Measurements from ENCODE around the gene ESRRA.
A peak's percentile ranks its signal among the peaks of the same experiment; 100 is the strongest.

Gene ESRRA

DNA sequence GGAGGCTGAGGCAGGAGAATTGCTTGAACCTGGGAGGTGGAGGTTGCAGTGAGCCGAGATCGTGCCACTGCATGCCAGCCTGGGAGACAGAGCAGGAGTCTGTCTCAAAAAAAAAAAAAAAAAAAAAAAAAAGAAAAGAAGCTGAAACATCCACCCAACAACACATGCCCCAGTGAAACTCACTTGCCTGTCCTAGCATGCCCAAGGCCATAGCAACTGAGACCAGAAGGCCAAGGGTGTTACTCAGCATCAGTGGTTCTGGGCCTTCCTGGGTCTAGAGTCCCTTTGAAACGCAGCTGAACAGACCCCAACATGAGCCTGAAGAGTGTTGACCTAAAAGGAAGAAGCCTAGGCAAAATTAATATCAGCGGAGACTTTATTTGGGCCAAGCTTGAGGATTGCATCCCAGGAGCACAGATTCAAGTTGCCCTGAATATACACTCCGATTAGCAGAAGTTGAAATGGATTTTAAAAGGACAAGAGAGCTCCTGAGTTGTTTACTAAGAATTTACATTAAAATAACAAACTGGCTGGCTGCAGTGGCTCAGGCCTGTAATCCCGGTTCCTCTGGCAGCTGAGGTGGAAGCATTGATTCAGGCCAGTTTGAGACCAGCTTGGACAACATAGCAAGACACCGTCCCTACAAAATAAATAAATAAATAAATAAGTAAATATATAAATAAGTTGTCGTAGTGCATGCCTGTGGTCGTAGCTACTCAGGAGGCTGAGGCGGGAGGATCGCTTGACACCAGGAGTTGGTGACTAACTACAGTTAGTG lies 19.6 kb downstream of the ESRRA start:
- Histone ChIP-seq H3K4me1 (ENCODE audit: control insufficient read depth in 1 of 2, insufficient read depth in 1 of 2, low read depth in 1 of 2, low read length in 1 of 2) (peaks cover under 1 to 2% of the 10 kb centered on the region in 2 experiments), H3K36me3 (peaks cover 33% of the 10 kb centered on the region), H3K27ac (no peak overlapping the region), H3K9me3 (no peaks in the 10 kb centered on the region), H3K27me3 (no peaks in the 10 kb centered on the region), H3K4me3 (ENCODE audit: low read depth in 1 of 2, low read length in 1 of 2) (no peak overlapping the region)
- TF ChIP-seq, protein P1, sequence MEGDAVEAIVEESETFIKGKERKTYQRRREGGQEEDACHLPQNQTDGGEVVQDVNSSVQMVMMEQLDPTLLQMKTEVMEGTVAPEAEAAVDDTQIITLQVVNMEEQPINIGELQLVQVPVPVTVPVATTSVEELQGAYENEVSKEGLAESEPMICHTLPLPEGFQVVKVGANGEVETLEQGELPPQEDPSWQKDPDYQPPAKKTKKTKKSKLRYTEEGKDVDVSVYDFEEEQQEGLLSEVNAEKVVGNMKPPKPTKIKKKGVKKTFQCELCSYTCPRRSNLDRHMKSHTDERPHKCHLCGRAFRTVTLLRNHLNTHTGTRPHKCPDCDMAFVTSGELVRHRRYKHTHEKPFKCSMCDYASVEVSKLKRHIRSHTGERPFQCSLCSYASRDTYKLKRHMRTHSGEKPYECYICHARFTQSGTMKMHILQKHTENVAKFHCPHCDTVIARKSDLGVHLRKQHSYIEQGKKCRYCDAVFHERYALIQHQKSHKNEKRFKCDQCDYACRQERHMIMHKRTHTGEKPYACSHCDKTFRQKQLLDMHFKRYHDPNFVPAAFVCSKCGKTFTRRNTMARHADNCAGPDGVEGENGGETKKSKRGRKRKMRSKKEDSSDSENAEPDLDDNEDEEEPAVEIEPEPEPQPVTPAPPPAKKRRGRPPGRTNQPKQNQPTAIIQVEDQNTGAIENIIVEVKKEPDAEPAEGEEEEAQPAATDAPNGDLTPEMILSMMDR (IDR thresholded peaks at IDR 0.05), result no peak

DNA sequence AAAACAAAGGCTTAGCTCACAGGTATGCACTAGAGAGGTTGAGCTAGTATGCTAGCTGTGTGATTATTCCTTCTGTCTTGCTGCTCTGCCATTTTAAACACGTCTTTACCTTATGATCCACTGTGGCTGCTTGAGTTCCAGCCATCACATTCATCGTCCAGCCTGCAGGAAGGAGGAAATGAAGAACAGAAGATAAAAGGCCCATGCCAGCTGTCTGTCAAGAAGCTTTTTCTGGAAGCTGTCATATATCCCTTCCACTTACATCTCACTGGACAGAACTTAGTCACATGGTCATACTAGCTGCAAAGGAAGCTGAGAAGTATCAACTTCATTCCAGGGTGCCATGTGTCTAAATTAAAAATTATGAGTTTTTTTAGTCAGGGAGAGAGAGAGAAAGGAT lies 22.1 kb downstream of the ESRRA start:
- H3K9me3 ChIP-seq, result no peaks in the 10 kb centered on the region

DNA sequence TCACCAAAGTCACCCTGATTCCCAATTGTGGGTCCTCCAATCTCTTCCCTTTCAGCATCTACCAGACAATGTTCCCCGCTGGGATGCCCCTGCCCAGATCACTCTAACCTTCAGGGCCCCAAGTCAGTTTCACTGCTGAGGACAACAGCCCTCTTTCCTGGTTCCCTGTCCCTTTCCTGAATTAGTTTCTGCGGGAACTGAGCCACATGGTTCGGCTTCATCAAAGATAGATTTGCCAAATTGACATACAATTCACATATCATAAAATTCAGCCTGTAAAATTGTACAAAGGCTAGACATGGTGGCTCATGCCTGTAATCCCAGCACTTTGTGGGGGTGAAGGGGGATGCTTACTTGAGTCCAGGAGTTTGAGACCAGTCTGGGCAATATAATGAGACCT lies 22.7 kb downstream of the ESRRA start:
- Histone ChIP-seq H3K9me3 (no peaks in the 10 kb centered on the region), H3K27me3 (no peaks in the 10 kb centered on the region), H3K4me3 (ENCODE audit: low read depth in 1 of 2, low read length in 1 of 2) (no peak overlapping the region), H3K4me1 (ENCODE audit: control insufficient read depth in 1 of 2, insufficient read depth in 1 of 2, low read depth in 1 of 2, low read length in 1 of 2) (peaks cover 22% of the 10 kb centered on the region in 2 experiments), H3K27ac (no peak overlapping the region), H3K36me3 (peaks cover 7% of the 10 kb centered on the region)
- TF ChIP-seq, protein P1 (IDR thresholded peaks at IDR 0.05), result no peak

More for the DNA sequence above, 22.1 kb downstream of the ESRRA start:
- TF ChIP-seq, protein P1 (IDR thresholded peaks at IDR 0.05), result no peak
- Histone ChIP-seq H3K4me1 (ENCODE audit: control insufficient read depth in 1 of 2, insufficient read depth in 1 of 2, low read depth in 1 of 2, low read length in 1 of 2) (peaks cover 16% of the 10 kb centered on the region in 2 experiments), H3K27me3 (no peaks in the 10 kb centered on the region), H3K36me3 (peaks cover 13% of the 10 kb centered on the region), H3K27ac (no peak overlapping the region), H3K4me3 (ENCODE audit: low read depth in 1 of 2, low read length in 1 of 2) (no peak overlapping the region)

DNA sequence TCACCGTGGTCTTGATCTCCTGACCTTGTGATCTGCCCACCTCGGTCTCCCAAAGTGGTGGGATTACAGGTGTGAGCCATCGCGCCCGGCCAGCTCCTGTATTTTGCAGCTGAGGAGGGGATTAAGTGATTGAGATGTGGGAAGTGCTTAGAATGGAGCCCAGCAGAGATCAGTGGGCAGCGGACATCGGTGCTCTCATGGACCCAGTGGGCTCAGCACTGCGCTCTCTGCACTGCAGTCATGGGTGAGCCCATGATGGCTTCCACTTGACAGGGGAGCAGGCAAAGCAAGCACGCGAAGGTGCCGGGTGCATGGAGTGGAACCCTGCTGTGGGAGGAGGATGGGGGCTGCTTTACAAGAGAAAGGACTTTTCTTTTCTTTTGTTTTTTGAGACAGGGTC lies 25.6 kb downstream of the ESRRA start:
- TF ChIP-seq, protein P1 (IDR thresholded peaks at IDR 0.05), result no peak
- Histone ChIP-seq H3K4me3 (ENCODE audit: low read depth in 1 of 2, low read length in 1 of 2) (peak overlapping the region in 1 of 2 experiments; percentile 61), H3K4me1 (ENCODE audit: control insufficient read depth in 1 of 2, insufficient read depth in 1 of 2, low read depth in 1 of 2, low read length in 1 of 2) (peaks cover 44 to 47% of the 10 kb centered on the region in 2 experiments), H3K36me3 (no peaks in the 10 kb centered on the region), H3K27ac (peak overlapping the region; percentile 92), H3K27me3 (no peaks in the 10 kb centered on the region), H3K9me3 (no peaks in the 10 kb centered on the region)

DNA sequence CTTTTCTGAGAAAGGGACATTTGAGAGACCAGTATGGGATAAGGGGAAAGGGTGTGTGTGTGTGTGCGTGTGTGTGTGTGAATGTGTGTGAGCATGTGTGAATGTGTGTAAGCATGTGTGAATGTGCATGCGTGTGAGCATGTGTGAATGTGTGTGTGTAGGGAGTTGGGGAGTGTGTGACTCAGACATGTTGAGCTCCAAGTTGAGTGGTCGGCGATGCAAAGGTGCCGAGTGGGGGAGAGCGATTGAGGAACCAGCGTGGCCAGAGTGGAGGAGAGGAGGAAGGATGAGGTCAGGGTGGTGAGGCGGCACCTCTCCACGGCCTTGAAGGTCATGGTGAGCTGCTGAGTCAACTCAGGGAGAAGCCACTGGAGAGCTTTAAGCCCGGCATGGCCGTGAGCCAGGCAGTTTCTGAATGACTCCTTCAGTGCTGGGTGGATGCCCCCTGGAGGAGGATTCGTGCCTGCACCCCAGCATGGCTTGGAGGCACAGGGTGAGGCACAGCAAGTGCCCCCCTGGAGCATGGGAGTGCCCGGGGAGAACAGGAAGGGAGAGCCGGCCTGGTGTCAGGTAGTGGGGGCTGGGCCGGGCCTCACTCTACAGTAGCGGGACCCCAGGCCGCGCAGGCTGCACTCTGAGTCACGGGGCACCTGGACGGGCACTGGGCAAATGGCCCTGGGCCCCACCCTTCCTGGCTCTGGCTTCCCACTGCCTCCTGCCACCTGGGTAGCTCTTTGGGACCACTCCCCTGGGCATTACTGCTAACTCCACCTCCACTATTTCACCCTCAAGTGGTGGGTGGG lies 26.4 kb downstream of the ESRRA start:
- Histone ChIP-seq H3K36me3 (no peaks in the 10 kb centered on the region), H3K27ac (peak overlapping the region; percentile 92), H3K4me1 (ENCODE audit: control insufficient read depth in 1 of 2, insufficient read depth in 1 of 2, low read depth in 1 of 2, low read length in 1 of 2) (peaks cover 44 to 47% of the 10 kb centered on the region in 2 experiments), H3K27me3 (no peaks in the 10 kb centered on the region), H3K9me3 (no peaks in the 10 kb centered on the region), H3K4me3 (ENCODE audit: low read depth in 1 of 2, low read length in 1 of 2) (peak overlapping the region; percentile 32 to 61)
- TF ChIP-seq, protein P1 (IDR thresholded peaks at IDR 0.05), result peak; percentile 65
